GDM1 (cell line): ENCODE results near the gene RNF4.
"Not testable (repeated sequence)": the region's sequence is repeated elsewhere in the genome, so short reads cannot be mapped to it uniquely, and the experiment has no call there.

Experiments
- DNase-seq: peaks from one replicate; lab custom pipeline; 2025; lab: John Stamatoyannopoulos, UW

Gene RNF4, protein sequence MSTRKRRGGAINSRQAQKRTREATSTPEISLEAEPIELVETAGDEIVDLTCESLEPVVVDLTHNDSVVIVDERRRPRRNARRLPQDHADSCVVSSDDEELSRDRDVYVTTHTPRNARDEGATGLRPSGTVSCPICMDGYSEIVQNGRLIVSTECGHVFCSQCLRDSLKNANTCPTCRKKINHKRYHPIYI

GRCh38 chr4:2468456-2469191 is at the start of gene RNF4:
TSS of gene RNF4 (plus strand) at chr4:2469106. CDS start at chr4:2490494, 21,388 bp downstream.
- peak; percentile 90 for DNase-seq

DNA sequence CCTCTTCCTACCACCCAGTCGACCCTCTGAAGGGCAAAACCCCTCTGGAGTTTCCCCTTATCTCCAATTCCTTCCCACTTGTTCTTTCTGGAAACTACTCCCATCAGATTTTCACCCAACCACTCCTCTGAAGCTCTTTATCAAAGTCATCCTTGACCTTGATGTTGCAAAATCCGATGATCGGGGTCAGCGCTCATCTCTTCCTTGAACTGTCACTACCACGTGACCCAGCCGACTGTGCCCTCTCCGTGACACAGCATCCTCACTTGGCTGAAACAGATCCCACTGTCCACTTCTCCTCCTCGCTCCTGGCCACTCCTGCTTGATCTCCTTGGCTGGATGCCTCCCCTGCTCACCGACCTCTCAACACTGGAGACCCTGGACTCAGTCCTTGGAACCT is 49.1 kb upstream of the RNF4 start:
- no peak for DNase-seq

DNA sequence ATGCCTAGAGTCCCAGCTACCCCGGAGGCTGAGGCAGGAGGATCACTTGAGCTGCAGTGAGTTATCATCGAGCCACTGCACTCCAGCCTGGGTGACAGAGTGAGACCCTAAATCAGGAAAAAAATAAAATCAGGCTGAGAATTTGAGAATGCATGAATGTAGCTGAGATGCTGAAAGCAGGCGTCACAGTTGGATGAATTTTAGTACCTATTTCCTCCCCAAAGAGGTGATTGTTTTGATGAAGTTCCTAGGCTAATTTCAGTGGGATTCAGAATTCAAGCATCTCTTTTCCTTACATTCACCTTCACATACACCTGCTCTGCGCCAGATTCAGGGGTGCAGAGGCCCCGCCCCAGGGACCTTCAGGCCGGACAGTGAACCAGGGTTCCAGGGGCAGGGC is 47.0 kb upstream of the RNF4 start:
- DNase-seq: no peak

DNA sequence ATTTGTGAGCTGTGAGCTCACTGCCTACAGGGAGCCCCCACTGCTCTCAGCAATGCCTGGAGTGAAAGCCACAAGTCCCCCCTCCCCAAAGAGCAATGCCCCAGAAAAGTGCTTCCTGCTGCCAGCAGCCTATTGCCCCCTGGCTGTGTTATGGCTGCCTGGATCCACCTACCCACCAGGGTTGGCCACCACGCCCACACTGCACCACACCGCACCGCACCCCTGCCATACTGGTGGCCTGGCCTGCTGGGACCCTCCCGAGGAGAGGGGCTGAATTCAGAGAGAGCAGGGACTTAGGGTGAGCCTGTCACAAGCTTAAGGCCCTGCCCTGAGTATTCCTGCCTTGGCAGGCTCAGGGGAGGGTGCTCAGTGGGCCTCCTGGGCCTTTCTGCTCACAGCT is 45.8 kb upstream of the RNF4 start:
- no peak for DNase-seq

DNA sequence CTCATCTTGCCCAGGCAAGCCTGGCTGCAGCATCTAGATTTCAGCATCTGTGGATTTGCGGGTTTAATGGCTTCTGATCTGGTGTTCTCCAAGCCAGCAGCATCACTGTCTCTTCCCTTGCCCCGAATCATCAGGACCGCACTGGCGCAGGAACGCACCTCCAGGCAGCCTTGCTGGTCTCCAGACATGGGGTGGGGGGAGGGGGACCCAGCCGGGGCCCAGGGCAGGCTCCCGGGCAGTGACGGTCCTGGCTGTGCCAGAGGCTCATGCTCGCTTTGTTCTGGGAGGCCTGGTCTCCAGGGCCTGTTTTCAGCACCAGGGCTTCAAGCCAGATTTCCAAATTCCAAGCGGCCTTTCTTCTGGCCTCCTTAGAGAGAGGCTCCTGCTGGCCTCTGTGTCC is 45.2 kb upstream of the RNF4 start:
- DNase-seq: no peak

DNA sequence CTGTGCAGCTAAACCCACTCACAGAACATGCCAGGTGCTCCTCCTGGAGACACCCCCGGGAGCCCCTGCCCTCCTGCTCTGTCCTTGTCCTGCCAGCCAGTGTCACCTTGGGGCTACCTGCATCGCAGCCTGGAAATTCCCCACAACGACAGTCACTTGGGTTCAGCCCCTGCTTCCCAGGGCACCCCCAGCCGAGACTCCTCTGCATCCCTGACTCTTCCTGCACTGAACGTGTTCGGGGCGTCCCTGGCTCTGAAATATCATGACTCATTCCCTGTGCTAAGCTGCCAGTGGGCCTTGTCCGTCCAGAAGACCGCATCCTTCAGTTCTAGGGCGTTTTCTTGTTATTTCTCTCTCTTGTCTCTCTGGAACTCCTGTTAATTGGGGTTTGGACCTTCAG is 44.3 kb upstream of the RNF4 start:
- no peak for DNase-seq

- no peak for DNase-seq
These were observed 43.4 kb upstream of the RNF4 start for GRCh38 chr4:2425386-2426068.

DNA sequence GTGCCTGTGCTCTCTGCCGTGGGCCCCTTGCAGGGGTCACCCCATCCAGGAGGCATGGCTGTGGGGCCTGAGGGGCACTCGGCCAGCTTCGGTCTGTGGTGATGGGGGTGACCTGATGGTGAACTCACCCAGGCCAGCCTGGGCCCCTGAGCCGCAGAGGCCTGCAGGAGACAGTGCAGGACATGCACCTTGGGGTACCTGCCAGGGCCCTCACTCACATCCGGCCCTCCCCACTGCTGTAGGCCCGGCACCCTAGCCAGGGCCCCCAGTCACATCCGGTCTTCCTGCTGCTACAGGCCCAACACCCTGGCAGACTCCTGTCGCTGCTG is 42.9 kb upstream of the RNF4 start:
- DNase-seq: no peak

DNA sequence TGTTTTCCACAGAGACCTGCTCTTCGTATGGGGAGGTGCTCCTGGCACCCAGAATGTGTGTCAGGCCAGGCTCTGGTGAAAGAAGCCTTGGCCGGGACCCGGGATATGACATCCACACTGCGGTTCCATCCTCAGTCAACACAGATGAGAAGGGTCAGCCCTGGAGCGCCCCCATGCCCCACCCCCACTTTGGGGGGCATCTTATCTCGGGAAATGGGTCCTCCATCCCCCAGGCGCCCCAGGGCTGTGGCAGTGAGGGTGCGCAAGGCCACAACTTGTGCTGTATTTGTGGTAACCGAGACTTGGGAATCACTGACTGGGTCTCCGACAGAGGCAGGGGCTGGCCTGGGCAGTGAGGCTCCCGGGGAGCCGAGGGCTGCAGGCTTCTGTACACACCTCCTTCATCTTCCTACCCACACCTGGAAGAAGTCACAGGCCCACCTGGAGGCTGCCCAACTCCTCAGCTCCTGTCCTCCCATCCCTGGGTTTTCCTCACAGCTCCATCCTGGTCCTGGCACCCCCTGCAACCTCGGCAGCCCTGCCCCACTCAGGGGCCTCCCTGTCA is 42.1 kb upstream of the RNF4 start:
- DNase-seq: no peak

GRCh38 chr4:2427383-2428334 is 41.2 kb upstream of the RNF4 start:
- DNase-seq: no peak

DNA sequence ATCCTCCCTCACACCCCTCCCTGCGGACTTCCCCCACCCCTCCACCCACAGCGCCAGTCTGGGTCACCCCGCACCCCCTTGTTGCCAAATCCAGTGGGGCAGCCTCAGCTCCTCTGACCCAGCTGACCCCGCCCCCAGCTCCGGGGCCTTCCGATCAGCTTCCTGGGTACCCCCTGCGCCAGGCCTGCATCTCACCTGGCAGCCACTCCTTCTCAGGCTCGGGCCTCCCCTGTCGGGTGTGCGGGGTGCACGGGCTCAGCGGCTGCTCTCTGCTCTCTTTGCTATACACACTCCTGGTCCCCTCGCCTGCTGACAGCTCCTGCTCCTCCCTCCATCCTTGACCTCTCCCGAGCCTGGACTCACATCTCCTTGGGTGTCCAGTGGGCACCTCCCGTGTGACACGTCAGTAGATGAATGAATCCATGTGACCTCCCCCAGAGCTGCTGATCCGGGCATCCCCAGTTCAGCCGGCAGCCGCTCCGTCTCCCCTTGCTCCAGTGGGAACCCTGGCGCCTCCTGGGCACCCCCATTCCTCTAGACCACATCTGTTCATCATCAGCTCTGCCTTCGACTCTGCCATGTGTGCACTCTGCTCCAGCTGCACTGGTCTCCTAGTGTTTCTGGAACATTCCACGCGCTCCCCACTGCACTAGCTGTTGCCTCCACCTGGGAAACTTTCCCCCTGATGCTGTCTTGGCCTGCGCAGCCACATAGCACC is 40.3 kb upstream of the RNF4 start:
- no peak for DNase-seq

GRCh38 chr4:2429945-2430757 is 38.8 kb upstream of the RNF4 start:
- DNase-seq: not testable (repeated sequence)

- no peak for DNase-seq
These were observed 36.9 kb upstream of the RNF4 start for GRCh38 chr4:2432004-2432403.

DNA sequence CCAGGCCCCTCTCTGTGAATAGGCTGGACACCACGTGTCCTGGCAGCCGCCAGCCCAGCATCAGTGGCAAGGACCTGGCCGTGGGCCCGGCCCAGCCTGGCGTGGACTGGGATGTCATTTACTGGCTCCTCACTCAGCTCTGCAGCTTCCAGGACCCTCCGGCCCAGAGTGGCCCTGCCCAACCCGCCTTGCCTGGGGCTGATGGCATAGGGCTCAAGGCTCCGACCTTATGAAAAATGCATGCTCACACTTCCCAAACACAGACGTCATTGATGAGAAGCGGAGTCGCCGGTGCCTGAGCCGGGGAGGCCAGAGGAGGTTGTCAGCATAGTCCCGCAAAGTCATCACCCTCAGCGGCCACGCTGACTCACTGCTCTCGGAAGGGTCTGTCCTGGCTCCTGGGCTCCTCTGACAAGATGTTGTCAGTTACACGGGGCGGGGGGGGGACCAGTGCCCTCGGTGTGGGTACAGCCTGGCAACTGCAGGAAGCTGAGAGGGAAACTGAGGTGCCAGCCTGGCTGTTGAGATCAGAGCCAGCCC is 35.8 kb upstream of the RNF4 start:
- DNase-seq: no peak

DNA sequence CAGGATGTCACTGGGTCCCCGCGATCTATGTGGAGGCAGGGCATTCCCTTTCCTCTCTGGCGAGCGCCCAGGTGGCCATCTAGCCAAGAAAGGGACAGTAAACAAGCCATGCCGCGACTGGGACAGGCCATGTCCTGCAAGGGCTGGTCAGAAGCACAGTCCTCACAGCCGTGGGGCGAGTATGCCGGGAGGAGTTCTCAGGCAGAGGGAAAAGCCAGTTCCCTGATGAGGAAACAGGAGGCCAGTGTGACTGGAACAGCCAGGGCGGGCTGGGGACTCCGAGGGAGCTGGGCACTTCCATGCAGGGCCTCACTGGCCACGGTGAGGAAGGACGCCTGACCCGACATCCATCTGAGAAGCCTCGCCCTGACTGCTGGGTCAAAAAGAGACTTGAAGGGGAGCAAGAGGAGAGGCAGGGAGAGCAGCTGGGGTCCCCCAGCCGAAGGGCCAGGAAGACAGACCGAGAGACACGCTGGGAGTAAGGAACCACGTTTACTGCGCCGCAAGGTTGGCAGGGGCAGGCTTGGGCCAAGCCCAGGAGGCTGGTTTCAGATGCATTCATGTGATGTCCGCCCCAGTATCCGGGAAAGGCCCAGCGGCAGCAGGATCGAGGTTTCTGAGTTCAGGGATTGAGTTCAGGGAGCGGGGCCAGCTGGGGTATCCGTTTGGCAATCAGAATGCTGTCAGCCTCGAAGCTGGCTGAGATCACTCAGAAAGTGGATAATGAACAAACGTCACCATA is 35.1 kb upstream of the RNF4 start:
- DNase-seq: no peak

DNA sequence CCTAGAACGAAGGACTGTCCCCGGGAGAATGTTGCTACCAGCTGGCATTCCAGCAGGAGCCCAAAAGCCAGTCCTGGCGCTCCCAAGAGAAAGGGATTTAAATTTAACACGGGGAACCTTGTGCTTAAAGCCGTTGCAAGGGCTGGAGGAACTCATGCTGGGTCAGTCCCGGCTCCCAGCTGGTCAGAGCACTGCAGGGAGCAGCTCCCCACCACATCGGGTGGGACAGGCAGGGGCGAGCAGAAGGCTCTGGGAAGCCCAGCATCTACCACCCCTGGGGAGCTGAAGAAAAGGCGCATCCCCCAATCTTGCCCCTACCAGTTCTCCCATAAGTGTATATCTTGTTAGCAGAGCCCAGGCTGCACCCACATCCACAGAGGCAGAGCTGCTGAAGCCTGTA is 34.5 kb upstream of the RNF4 start:
- no peak for DNase-seq

DNA sequence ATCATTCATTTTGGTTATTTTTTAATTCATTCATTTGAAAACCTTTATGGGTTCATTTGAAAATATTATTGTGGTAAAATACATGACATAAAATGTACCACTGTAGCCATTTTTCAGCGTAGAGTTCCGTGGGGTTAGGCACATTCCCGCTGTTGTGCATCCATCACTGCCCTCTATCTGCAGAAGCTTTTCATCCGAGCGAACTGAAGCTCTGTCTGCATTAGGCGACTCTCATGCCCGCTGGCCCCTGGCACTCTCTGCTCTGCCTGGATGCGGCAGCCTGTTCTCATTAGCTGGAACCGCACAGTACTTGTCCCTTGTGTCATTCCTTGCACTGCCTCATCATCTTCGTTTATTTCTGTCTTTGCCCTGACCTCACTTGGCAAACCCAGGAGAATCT is 32.6 kb upstream of the RNF4 start:
- DNase-seq: no peak

DNA sequence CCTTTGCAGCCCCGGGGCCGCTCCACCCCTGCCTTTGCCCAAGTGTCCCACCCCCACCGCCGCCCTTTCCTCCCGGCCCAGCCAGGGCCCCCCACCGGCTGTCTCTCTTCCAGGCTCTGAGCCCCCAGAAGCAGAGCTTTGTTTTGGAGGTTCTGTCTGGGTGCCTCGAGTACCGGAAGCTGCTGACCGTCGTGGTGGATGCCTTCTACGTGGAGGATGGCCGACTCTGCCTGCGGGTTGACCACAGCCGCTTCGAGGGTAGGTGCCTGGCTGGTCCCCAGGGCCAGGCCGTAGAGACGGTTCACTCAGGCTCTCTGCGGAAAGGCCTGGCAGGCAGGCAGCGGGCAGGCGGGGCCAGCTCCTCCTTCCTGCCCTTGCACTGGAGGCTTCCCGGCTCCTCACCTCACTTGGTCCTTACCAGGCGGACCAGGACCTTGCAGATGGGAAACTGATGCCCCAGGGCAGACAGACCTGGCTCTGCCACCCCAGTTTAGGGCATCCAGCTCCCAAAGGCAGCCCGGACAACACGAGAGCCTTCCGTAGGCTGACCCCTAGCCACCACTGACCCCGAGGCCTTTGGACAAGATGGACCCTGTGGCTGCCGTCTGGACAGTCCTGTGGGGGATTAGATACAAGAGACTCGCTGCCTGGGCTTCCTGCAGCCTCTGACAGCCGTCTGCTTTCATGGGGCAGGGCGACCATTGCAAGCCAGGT is 32.0 kb upstream of the RNF4 start:
- DNase-seq: no peak
